Measurements from ENCODE around the gene OSTM1. TPM values are rescaled to one million over a fixed set of nuclear protein-coding genes. Genes with fewer than 3 reads are reported as not detected.

OSTM1 gene
- polyA plus RNA-seq, 3 donors, result 13.4 to 60.1 (median 49.7) TPM

DNA sequence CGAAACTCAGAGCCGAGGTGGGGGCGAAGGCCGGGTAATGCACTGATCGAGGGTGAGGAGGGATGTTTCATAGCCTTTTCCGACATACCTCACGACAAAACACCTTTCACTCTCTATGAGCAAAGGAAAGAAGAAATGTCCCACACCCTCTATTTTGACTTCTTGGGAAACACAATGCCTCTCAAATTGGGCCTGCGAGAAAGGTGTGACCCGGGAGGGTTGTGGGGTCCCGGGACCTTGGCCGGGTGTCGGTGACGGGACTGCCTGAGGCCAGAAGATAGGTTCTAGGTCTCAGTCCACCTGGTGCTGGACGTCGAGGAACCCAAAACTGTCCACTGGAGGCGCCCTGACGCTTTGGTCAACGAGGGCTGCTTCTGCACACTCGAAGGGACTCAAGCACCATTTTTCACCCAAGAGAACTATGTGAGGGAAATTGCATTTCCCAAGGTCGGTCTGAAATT lies 41.1 kb upstream of the OSTM1 start:
- peaks cover 86 to 95% of the 10 kb centered on the region in 2 donors for H3K27me3 ChIP-seq (ENCODE audit: control insufficient read depth in 2 of 2, insufficient read depth in 2 of 2, low read length in 2 of 2)
- Mint-ChIP-seq H3K27ac (no peak overlapping the region), H3K36me3 (peaks cover 23 to 24% of the 10 kb centered on the region in 2 donors)

More for the DNA sequence above, 41.1 kb upstream of the OSTM1 start:
- peak; percentile 22 to 37 (median 27) for DNase-seq
- TF ChIP-seq CTCF (IDR thresholded peaks at IDR 0.05), result peak; percentile 41
- Histone ChIP-seq H2AFZ (ENCODE audit: insufficient read depth, low read depth, low read length, poor library complexity, severe bottlenecking) (no peak overlapping the region), H3K9ac (ENCODE audit: insufficient read depth, low read length, poor library complexity, severe bottlenecking) (no peak overlapping the region), H3K9me3 (replicated peaks in 1 of 2; ENCODE audit: control insufficient read depth in 1 of 2, insufficient read depth in 1 of 2, low read length in 2 of 2) (peaks cover 0 to 21% of the 10 kb centered on the region in 2 donors), H3K27ac (ENCODE audit: low read depth in 1 of 2, low read length in 2 of 2) (no peak overlapping the region), H3K4me2 (replicated peaks; ENCODE audit: extremely low read depth, low read length, poor library complexity, severe bottlenecking) (peak overlapping the region; percentile 87), H3K36me3 (replicated peaks in 1 of 2; ENCODE audit: control insufficient read depth in 1 of 2, insufficient read depth in 2 of 2, low read length in 2 of 2) (no peaks in the 10 kb centered on the region), H3K79me2 (ENCODE audit: insufficient read depth, low read length) (no peaks in the 10 kb centered on the region), H3K4me3 (replicated peaks in 1 of 3; ENCODE audit: low read depth in 2 of 3, low read length in 3 of 3) (peak overlapping the region in 1 of 3 experiments; percentile 76), H4K20me1 (ENCODE audit: insufficient read depth, low read length) (no peaks in the 10 kb centered on the region), H3K4me1 (ENCODE audit: control insufficient read depth in 1 of 2, insufficient read depth in 2 of 2, low read length in 2 of 2) (peaks cover 49 to 61% of the 10 kb centered on the region in 2 donors)
- H3K9me3 Mint-ChIP-seq, result peaks cover 2 to 54% (median 31%) of the 10 kb centered on the region in 7 donors
- peak overlapping the region; percentile 80 to 99 for H3K4me3 Mint-ChIP-seq
- H3K4me1 Mint-ChIP-seq, result peaks cover 58% of the 10 kb centered on the region
- H3K27me3 Mint-ChIP-seq (ENCODE audit: low read depth in 3 of 3), result peaks cover 96 to 99% (median 98%) of the 10 kb centered on the region in 3 donors
- WGBS (ENCODE audit: insufficient coverage), result 14% methylated on average over 5 of the region's 20 CpGs
- intact Hi-C loops (cut with micrococcal nuclease), result loop anchor here in 1 of 2 donors (10.0 kb wide), 1 partner anchor 409 kb away; no protein-coding TSS in a partner anchor
